ENCODE results near the gene QTRT2. TPM values are rescaled to one million over a fixed set of nuclear protein-coding genes. Genes with fewer than 3 reads are reported as not detected.
A peak's percentile ranks its signal among the peaks of the same experiment; 100 is the strongest.

The QTRT2 gene
- total and polyA plus RNA-seq, 2 donors from 2014 or later: 4.7 to 26.1 TPM

- no peak for TF ChIP-seq CTCF (IDR thresholded peaks at IDR 0.05; ENCODE audit: borderline replicate concordance, extremely low read depth, insufficient read depth)
- FAIRE-seq: no peak
These were observed 47.9 kb downstream of the QTRT2 start for GRCh38 chr3:114104414-114104813.

GRCh38 chr3:114108137-114108536 lies 51.6 kb downstream of the QTRT2 start:
- no peaks in the 10 kb centered on the region for H3K9me3 ChIP-seq (ENCODE audit: control insufficient read depth in 2 of 3, insufficient read depth in 1 of 3, low read length in 3 of 3)
- TF ChIP-seq CTCF (IDR thresholded peaks at IDR 0.05; ENCODE audit: borderline replicate concordance, extremely low read depth, insufficient read depth): no peak
- H3K27me3 ChIP-seq (ENCODE audit: control insufficient read depth, insufficient read depth, low read length): no peaks in the 10 kb centered on the region
- no peak overlapping the region for H3K9ac ChIP-seq (ENCODE audit: low read length in 3 of 3)
- H3K4me1 ChIP-seq (ENCODE audit: control insufficient read depth in 2 of 3, insufficient read depth in 2 of 3, low read depth in 1 of 3, low read length in 3 of 3): no peaks in the 10 kb centered on the region
- H3K27ac ChIP-seq (ENCODE audit: low read depth in 2 of 2, low read length in 2 of 2): no peak overlapping the region
- FAIRE-seq (no peak), DNase-seq (no peak)
- no peak overlapping the region for H3K4me3 ChIP-seq (ENCODE audit: low read length in 3 of 3)
- H3K36me3 ChIP-seq (ENCODE audit: control insufficient read depth in 2 of 3, insufficient read depth in 3 of 3, low read length in 3 of 3): no peaks in the 10 kb centered on the region
- intact Hi-C loops (cut with DNase I): no loop called here

More at GRCh38 chr3:114104414-114104813, 47.9 kb downstream of the QTRT2 start:
- Histone ChIP-seq H3K36me3 (ENCODE audit: control insufficient read depth in 2 of 3, insufficient read depth in 3 of 3, low read length in 3 of 3) (no peaks in the 10 kb centered on the region), H3K4me3 (ENCODE audit: low read length in 3 of 3) (no peak overlapping the region), H3K4me1 (ENCODE audit: control insufficient read depth in 2 of 3, insufficient read depth in 2 of 3, low read depth in 1 of 3, low read length in 3 of 3) (no peaks in the 10 kb centered on the region), H3K27ac (ENCODE audit: low read depth in 2 of 2, low read length in 2 of 2) (no peak overlapping the region), H3K9me3 (ENCODE audit: control insufficient read depth in 2 of 3, insufficient read depth in 1 of 3, low read length in 3 of 3) (no peaks in the 10 kb centered on the region), H3K9ac (ENCODE audit: low read length in 3 of 3) (no peak overlapping the region), H3K27me3 (ENCODE audit: control insufficient read depth, insufficient read depth, low read length) (no peaks in the 10 kb centered on the region)
- no peak for DNase-seq
- intact Hi-C loops (cut with DNase I): no loop called here

GRCh38 chr3:114110439-114110838 lies 53.9 kb downstream of the QTRT2 start:
- no peak for DNase-seq
- Histone ChIP-seq H3K4me1 (ENCODE audit: control insufficient read depth in 2 of 3, insufficient read depth in 2 of 3, low read depth in 1 of 3, low read length in 3 of 3) (no peaks in the 10 kb centered on the region), H3K27me3 (ENCODE audit: control insufficient read depth, insufficient read depth, low read length) (no peaks in the 10 kb centered on the region), H3K4me3 (ENCODE audit: low read length in 3 of 3) (no peak overlapping the region), H3K27ac (ENCODE audit: low read depth in 2 of 2, low read length in 2 of 2) (peak overlapping the region in 1 of 2 donors; percentile 35), H3K36me3 (ENCODE audit: control insufficient read depth in 2 of 3, insufficient read depth in 3 of 3, low read length in 3 of 3) (no peaks in the 10 kb centered on the region), H3K9ac (ENCODE audit: low read length in 3 of 3) (no peak overlapping the region), H3K9me3 (ENCODE audit: control insufficient read depth in 2 of 3, insufficient read depth in 1 of 3, low read length in 3 of 3) (no peaks in the 10 kb centered on the region)
- FAIRE-seq: no peak
- TF ChIP-seq CTCF (IDR thresholded peaks at IDR 0.05; ENCODE audit: borderline replicate concordance, extremely low read depth, insufficient read depth): no peak
- intact Hi-C loops (cut with DNase I): no loop called here
